Psoas muscle (tissue), 8 donors: ENCODE measurements around the gene GDNF. TPM values are rescaled to one million over a fixed set of nuclear protein-coding genes. Genes with fewer than 3 reads are reported as not detected.

Experiments
- ATAC-seq, 4 donors: fragments of 200-7000 bp; cut with Tn5 transposase; one replicate each; pipeline ENCODE4 v1.9.1; 2020; ENCODE audit warnings: moderate library complexity in 3 of 4, mild to moderate bottlenecking in 2 of 4
- DNase-seq, 2 donors: peaks; one replicate each; pipeline ENCODE4 v3.0.0-alpha.2; 2020
- H3K27ac ChIP-seq: fragments of 200-600 bp; one replicate; pipeline ENCODE4 v1.8.0; 2022
- H3K27me3 ChIP-seq, 3 donors: fragments of 200-600 bp in 1 of 3; one replicate each; pipeline versions ENCODE4 v1.6.1 to v1.8.0; 2013 to 2022; ENCODE audit warnings: low read length in 2 of 3, mild to moderate bottlenecking in 2 of 3, moderate library complexity in 1 of 3; ENCODE audit not compliant: insufficient read depth in 3 of 3
- H3K36me3 ChIP-seq, 2 donors: fragments of 200-600 bp in 1 of 2; one replicate each; pipeline versions ENCODE4 v1.6.1 to v1.8.0; 2013 to 2022; ENCODE audit warnings: low read depth in 1 of 2, mild to moderate bottlenecking in 1 of 2, moderate library complexity in 1 of 2; ENCODE audit not compliant: insufficient read depth in 1 of 2
- H3K4me1 ChIP-seq: fragments of 200-600 bp; one replicate; pipeline ENCODE4 v1.8.0; 2022
- H3K4me3 ChIP-seq: fragments of 200-600 bp; one replicate; pipeline ENCODE4 v1.8.0; 2022; ENCODE audit warnings: mild to moderate bottlenecking
- H3K9me3 ChIP-seq: fragments of 200-600 bp; one replicate; pipeline ENCODE4 v1.8.0; 2022
- CTCF ChIP-seq: fragments of 200-600 bp; IDR thresholded peaks from one replicate; pipeline ENCODE4 v1.8.0; 2022; ENCODE audit warnings: antibody characterized with exemption
- WGBS, 3 donors: extraction: QIAGEN DNeasy Blood & Tissue Kit; methylation state at CpG; one replicate each; pipeline versions ENCODE4 v1.1.6 to v1.1.7; 2013; 5-methylcytosine and 5-hydroxymethylcytosine counted together
- intact Hi-C, 2 donors: fragments of 100-400 bp; cut with DNase I; formaldehyde crosslinking; loops; one replicate each; pipeline versions ENCODE4 v1.11.0 to v1.14.2; 2022
- polyA plus RNA-seq, 3 donors: library from polyadenylated mRNA; stranded (reverse); fragments of 200-250 nt; gene quantifications; one replicate each; pipeline ENCODE4 v1.2.3, GENCODE V29; 2013
- total RNA-seq, 4 donors: library from RNA; stranded (reverse); fragmentation: NEBNext Ultra II Directional in 2 of 4; extraction: Animal tissue kit (Norgen Biotek cat#: 25700) in 2 of 4; gene quantifications; one replicate each; pipeline versions ENCODE4 v1.2.1 to v1.2.4, GENCODE V29; 2021 to 2023
- donor health status: healthy with polysubstance abuse.
- donor health status: DM: no; HTN: no; CAD: no; lungs with moderate emphysema.
- donor health status: Bipolar disorder and iron deficiency.
- donor health status: healthy.
- donor health status: DM: yes; HTN: yes; CAD: no.
- donor health status: DM: no; HTN: no; CAD: no.
- donor health status: DM: no; HTN: no; CAD: no.
- donor health status: DM: yes; HTN: yes; CAD: no.

The GDNF gene
- total and polyA plus RNA-seq, 7 donors: 0.43 to 155 (median 14.5) TPM

DNA sequence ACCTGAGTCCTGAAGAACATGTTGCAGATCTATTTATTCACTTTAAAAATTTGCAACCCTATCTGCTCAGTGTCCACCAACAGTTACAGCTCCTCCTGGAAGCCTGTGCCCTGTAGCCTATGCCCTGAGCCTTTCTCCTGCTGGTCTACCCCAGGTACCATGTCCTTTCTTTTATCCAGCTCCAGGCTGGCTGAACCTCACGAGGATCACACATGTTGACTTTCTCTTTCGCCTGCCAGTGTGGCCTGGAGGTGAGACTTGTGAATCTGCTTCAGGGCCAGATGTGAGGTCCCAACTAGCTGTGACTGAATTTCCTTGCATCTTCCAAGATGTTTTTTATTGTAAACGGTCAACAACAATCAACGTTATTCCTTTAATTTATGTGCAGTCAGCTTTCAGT is 70.7 kb downstream of the GDNF start:
- no peak for ATAC-seq
- DNase-seq: no peak
- Histone ChIP-seq H3K9me3 (no peaks in the 10 kb centered on the region), H3K4me3 (no peak overlapping the region), H3K4me1 (no peaks in the 10 kb centered on the region), H3K36me3 (no peaks in the 10 kb centered on the region), H3K27me3 (no peaks in the 10 kb centered on the region), H3K27ac (no peak overlapping the region)
- TF ChIP-seq CTCF: no peak
- WGBS, 3 donors: 86 to 89% (median 86%) methylated on average over 4 of the region's 4 CpGs
- intact Hi-C loops: no loop called here

GRCh38 chr5:37768371-37768770 is 71.5 kb downstream of the GDNF start:
- no peaks in the 10 kb centered on the region for H3K9me3 ChIP-seq
- no peak for TF ChIP-seq CTCF
- no peaks in the 10 kb centered on the region for H3K27me3 ChIP-seq
- intact Hi-C loops: no loop called here
- no peak overlapping the region for H3K4me3 ChIP-seq
- H3K4me1 ChIP-seq: no peaks in the 10 kb centered on the region
- DNase-seq (no peak), ATAC-seq (no peak)
- H3K27ac ChIP-seq: no peak overlapping the region
- no peaks in the 10 kb centered on the region for H3K36me3 ChIP-seq

DNA sequence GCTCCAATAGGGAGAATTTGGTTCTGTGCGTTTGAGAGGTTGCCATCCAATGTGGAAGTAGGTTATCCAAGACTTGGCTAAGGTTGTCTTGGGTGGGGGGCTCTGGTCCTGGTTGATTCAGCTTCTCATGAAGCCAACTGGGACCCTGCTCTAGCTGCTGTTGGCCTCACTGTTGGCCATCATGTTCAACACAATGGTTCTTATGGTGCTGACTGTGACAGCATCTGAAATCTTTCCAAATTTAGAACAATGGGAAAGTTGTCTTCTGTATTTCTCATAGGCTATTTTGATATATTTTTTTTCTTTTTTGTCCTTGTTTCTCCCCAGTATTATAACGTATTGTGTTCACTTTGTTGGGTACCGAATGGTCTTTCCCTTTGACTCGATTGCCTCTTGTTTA is 71.9 kb downstream of the GDNF start:
- Histone ChIP-seq H3K9me3 (no peaks in the 10 kb centered on the region), H3K4me3 (no peak overlapping the region), H3K4me1 (no peaks in the 10 kb centered on the region), H3K36me3 (no peaks in the 10 kb centered on the region), H3K27ac (no peak overlapping the region), H3K27me3 (no peaks in the 10 kb centered on the region)
- ATAC-seq (no peak), DNase-seq (no peak)
- WGBS, 3 donors: 56 to 73% (median 61%) methylated on average over 4 of the region's 4 CpGs
- no peak for TF ChIP-seq CTCF
- intact Hi-C loops: no loop called here

DNA sequence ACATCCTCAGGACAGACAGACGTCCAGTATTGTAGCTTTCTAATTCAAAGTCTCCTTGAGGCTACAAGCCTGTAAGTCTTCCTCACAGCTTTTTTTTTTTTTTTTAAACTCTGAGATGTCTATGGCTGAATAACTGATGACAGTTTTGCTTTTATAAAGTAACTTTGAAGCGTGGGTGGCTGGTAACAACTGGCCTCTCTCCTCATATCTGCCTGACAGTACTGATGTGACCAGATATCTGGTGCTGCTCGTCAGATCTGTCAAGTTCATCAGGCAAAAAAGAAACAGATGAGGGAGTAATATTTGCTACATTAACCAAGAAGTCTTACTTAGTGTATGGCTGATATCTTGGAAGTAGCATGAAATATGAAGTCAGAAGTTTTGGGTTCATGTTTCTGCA is 72.6 kb downstream of the GDNF start:
- TF ChIP-seq CTCF: no peak
- no peak overlapping the region for H3K27ac ChIP-seq
- no peak for ATAC-seq
- H3K27me3 ChIP-seq: no peaks in the 10 kb centered on the region
- WGBS, 3 donors: 72 to 83% (median 75%) methylated on average over 3 of the region's 3 CpGs
- no peaks in the 10 kb centered on the region for H3K36me3 ChIP-seq
- no peak for DNase-seq
- intact Hi-C loops: no loop called here
- no peaks in the 10 kb centered on the region for H3K4me1 ChIP-seq
- H3K9me3 ChIP-seq: no peaks in the 10 kb centered on the region
- H3K4me3 ChIP-seq: no peak overlapping the region
